NCI-H460 (cell line): ENCODE results near the gene THSD7B. TPM values are rescaled to one million over a fixed set of nuclear protein-coding genes. Genes with fewer than 3 reads are reported as not detected.
"Not testable (repeated sequence)": the region's sequence is repeated elsewhere in the genome, so short reads cannot be mapped to it uniquely, and the experiment has no call there.

Source experiments
- DNase-seq: peaks from one replicate; pipeline ENCODE4 v3.0.0-alpha.2; 2016; ENCODE audit warnings: low read depth; ENCODE audit errors: extremely low read depth
- total RNA-seq: library from RNA; depleted of rRNA; stranded (reverse); fragments of >200 nt; shearing (Covaris generic); gene quantifications from 2 replicates; pipeline ENCODE4 v1.2.3, GENCODE V29; 2014

The THSD7B gene
- total RNA-seq, 1 experiment from 2014 or later: 0.02 TPM

GRCh38 chr2:136929531-136929930 lies 164.2 kb downstream of the THSD7B start:
- DNase-seq: no peak

- DNase-seq: peak; percentile 14
Observed at GRCh38 chr2:136932700-136933099, 167.4 kb downstream of the THSD7B start.

GRCh38 chr2:136935119-136935518 lies 169.8 kb downstream of the THSD7B start:
- DNase-seq: no peak

GRCh38 chr2:136956050-136956449 lies 190.7 kb downstream of the THSD7B start:
- no peak for DNase-seq

GRCh38 chr2:136957044-136957443 lies 191.7 kb downstream of the THSD7B start:
- no peak for DNase-seq

- DNase-seq: no peak
Observed at GRCh38 chr2:136962105-136962725, 196.9 kb downstream of the THSD7B start.

GRCh38 chr2:136966485-136966884 lies 201.1 kb downstream of the THSD7B start:
- DNase-seq: no peak

- no peak for DNase-seq
Observed at GRCh38 chr2:136980303-136980702, 215.0 kb downstream of the THSD7B start.

- DNase-seq: not testable (repeated sequence)
Observed at GRCh38 chr2:136981689-136982088, 216.3 kb downstream of the THSD7B start.

- DNase-seq: no peak
Observed at GRCh38 chr2:136985044-136985443, 219.7 kb downstream of the THSD7B start.

GRCh38 chr2:136986605-136987221 lies 221.4 kb downstream of the THSD7B start:
- DNase-seq: no peak

- no peak for DNase-seq
Observed at GRCh38 chr2:136990316-136990715, 225.0 kb downstream of the THSD7B start.

- DNase-seq: no peak
Observed at GRCh38 chr2:136994793-136995192, 229.4 kb downstream of the THSD7B start.

- DNase-seq: no peak
Observed at GRCh38 chr2:136997557-136997956, 232.2 kb downstream of the THSD7B start.

- no peak for DNase-seq
Observed at GRCh38 chr2:137000811-137001210, 235.5 kb downstream of the THSD7B start.

- no peak for DNase-seq
Observed at GRCh38 chr2:137002896-137003295, 237.6 kb downstream of the THSD7B start.

- DNase-seq: no peak
Observed at GRCh38 chr2:137005210-137005609, 239.9 kb downstream of the THSD7B start.

GRCh38 chr2:137007938-137008337 lies 242.6 kb downstream of the THSD7B start:
- no peak for DNase-seq

GRCh38 chr2:137009953-137010352 lies 244.6 kb downstream of the THSD7B start:
- no peak for DNase-seq

GRCh38 chr2:137020452-137021196 lies 255.3 kb downstream of the THSD7B start:
- no peak for DNase-seq

GRCh38 chr2:137021763-137022162 lies 256.4 kb downstream of the THSD7B start:
- no peak for DNase-seq

GRCh38 chr2:137023205-137023604 lies 257.9 kb downstream of the THSD7B start:
- no peak for DNase-seq
